ENCODE results near the gene FBXL16.
A peak's percentile ranks its signal among the peaks of the same experiment; 100 is the strongest.

The FBXL16 gene

GRCh38 chr16:710500-711075, 5.0 kb upstream of the FBXL16 start:
- no peak for DNase-seq (ENCODE audit: low read depth in 1 of 2, low spot score in 1 of 2)

DNA sequence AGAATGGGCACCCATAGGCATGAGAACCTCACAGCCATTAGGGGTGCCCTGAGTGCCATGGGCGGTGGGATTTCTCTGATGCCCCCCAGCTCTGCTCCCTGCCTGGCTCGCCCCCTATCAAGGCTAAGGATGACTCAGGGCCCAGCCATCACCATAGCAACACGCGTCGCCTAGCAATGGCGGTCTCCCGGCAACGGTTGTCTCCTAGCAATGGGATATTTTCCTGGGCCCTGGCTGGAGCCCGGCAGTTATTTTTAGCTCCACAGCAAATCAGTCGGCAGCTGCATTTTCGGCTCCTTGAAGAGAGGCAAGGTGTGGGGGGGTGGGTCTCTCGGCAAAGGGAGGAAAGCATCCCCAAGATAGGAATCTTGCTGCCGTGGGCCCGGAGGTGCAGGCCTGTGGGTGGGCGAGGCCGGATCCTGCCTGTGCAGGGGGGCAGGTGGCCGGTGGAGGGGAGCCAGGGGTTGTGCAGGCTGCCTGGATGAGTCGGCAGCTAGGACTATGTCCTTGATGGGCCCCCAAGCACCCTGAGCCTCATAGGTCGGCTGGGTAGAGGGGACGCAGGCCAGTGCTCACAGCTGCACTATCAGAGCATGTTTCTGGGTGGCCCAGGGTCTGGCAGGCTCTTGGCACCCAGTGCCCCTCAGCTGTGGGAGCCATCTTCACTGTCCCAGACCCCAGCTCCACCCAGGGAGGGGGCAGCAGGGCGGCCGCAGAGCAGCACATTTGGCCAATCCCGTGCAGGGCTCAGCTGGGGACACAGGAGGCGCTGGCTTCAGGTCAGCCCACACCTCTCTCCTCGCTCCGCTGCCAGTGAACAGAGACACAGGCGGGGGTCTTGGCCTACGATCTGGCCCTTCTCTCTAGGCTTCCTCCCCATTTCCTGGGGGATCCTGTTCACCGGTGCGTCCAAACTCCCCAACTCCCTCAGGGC, 4.2 kb upstream of the FBXL16 start:
- no peak for DNase-seq (ENCODE audit: low read depth in 1 of 2, low spot score in 1 of 2)

DNA sequence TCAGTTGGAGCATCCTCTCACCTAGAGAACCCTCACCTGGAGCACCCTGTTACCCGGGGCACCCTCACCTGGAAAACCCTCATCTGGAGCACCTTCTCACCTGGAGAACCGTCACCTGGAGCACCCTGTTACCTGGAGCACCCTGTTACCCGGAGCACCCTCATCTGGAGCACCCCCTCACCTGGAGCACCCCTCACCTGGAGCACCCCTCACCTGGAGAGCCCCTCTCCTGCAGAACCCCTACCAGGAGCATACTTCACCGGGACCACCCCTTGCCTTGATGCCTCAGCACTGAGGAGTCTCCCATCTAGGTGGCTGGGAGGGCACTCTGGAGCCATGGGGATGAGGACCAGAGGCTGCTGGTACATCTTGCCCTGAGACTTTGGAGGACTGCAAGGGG, 3.4 kb upstream of the FBXL16 start:
- DNase-seq (ENCODE audit: low read depth in 1 of 2, low spot score in 1 of 2), result no peak

GRCh38 chr16:708019-708418, 2.4 kb upstream of the FBXL16 start:
- DNase-seq (ENCODE audit: low read depth in 1 of 2, low spot score in 1 of 2), result no peak

DNA sequence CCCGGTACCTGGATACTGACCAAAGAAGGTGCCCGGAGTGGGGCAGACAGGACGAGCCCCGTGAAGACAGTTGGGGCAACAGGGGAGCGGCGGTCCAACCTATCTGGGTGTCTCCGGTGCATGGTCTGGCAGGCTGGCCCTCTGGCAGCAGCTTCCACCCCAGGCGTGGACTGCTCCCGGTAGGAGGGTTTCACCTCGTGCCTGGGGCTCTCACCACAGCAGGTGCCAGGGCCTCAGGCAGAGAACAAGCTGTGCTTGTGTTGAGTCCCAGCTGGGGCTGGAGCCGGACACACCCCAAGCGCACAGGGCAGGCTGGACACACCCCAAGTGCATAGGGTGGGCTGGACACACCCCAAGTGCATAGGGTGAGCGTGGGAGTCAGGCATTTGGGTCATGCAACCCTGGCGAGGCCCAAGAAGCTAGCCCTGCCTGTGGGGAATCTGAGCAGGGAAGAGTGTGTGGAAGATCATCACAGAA, 1.5 kb upstream of the FBXL16 start:
- no peak for DNase-seq (ENCODE audit: low read depth in 1 of 2, low spot score in 1 of 2)

DNA sequence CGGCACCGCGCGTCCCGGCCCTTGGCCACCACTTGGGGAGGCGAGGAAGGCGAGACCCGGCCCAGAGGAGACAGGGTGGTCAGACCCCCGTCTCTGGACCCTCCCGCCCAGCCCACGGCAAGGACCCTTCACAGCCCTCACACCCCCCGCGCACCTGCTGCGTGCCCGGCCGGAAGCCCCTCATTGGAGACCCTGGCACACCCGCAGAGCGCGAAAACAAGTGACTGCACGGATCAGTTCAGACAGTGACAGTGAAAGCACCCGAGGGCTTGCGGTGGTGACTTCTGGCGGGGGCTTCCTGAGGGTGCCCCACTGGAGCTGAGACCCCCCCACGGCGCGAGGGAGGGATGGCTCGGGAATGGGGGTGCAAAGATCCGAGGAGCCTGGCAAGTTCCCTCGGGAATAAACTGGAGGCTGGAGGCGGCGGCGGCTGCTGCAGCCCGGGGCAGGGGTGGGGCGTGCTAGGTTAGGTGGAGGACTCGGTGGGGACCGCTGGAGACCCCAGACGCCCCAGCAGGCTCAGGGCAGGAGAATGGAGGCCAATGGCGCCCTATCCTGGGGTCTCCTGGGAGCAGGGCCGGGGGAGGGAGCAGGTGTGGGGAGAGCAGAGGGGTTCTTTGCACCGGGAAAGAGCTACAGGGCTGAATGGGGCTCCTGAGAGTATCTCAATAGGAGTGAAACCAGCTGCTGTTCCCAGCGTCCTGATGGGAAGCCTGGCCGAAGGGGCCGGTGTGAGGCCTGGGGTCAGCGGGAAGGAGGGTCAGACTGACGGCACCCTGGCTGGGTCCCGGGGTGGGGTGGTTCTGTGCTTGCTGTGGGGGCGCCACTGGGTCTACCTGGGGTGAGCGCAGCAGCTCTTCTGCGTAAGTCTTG, 824 bp upstream of the FBXL16 start:
- no peak for DNase-seq (ENCODE audit: low read depth in 1 of 2, low spot score in 1 of 2)

DNA sequence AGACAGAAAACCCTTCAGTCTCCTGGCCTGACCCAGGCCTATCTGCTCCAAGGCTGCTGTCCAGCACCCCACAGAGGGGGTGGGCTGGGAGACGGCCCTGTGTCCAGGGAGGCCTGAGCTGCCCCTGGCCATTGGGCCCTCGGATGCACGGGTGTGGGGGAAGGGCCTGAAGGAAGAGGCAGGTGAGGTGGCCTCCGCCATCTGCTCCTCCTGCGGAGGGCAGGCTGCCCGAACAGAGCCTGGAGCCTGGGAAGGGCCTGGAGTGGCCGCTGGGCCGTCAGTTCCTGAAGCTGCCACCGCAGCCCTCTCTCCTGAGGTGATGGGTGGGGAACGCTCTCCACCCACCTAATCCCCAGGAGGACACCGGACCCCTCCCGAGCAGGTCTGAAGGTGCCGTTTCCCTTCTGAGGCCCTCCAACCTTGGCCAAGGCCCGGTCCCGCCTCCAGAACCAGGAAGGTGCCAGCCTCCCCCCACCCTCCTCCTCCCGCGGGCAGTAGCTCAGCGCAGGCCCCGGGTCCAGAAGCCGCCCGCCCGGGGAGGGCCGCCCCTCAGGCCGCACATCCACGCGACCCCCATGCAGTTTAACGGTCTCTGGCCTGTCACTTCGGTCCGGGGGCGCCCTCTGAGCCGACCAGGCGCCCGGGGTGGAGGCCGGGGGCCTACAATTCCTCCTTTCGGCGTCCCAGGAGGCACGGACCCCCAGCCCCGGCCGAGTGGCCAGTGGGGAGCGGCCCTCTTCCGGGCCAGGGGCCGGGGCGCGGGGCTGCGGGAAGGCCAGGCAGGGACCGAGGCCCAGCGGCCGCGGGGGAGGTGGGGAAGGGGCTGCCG, 835 bp downstream of the FBXL16 start:
- DNase-seq (ENCODE audit: low read depth in 1 of 2, low spot score in 1 of 2), result no peak

- no peak for DNase-seq (ENCODE audit: low read depth in 1 of 2, low spot score in 1 of 2)
Observed at GRCh38 chr16:704047-704446, 1.6 kb downstream of the FBXL16 start.

GRCh38 chr16:703406-703805, 2.2 kb downstream of the FBXL16 start:
- DNase-seq (ENCODE audit: low read depth in 1 of 2, low spot score in 1 of 2), result no peak

GRCh38 chr16:702341-702740, 3.3 kb downstream of the FBXL16 start:
- DNase-seq (ENCODE audit: low read depth in 1 of 2, low spot score in 1 of 2), result no peak

GRCh38 chr16:700684-701584, 4.7 kb downstream of the FBXL16 start:
- no peak for DNase-seq (ENCODE audit: low read depth in 1 of 2, low spot score in 1 of 2)

DNA sequence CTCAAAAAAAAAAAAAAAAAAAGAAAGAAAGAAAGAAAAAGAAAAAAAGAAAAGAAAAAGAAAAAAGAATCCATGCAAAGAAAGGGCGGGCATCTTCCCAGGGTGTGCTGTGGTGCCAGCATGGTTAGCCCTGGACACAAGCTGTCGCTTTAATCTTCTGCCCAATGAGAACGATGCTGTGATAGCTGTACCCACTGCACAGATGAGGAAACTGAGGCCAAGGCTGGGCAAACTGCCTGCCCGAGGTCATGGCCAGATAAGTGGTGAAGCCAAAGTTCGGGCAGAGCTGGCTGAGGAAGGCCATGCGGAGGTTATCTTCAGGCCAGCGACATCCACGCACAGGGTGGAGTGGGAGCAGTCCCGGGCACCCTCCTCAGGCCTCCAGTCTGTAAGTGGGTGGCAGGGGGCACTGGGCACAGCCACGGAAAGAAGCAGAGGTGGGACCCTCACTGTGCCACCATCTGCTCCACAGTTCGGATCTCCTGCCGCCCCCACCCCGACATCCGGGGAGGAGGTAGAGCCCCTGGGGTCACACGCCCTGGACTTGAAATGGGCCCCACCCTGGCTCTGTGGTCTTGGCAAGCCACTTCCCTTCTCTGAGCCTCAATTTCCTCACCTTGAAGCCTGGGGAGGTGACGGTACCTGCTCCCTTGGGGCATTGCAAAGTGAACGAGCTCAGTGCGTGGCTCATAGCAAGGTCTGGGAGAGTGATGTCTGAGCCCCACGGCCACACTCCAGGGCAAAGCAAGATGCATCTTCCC, 6.5 kb downstream of the FBXL16 start:
- DNase-seq (ENCODE audit: low read depth in 1 of 2, low spot score in 1 of 2), result no peak

DNA sequence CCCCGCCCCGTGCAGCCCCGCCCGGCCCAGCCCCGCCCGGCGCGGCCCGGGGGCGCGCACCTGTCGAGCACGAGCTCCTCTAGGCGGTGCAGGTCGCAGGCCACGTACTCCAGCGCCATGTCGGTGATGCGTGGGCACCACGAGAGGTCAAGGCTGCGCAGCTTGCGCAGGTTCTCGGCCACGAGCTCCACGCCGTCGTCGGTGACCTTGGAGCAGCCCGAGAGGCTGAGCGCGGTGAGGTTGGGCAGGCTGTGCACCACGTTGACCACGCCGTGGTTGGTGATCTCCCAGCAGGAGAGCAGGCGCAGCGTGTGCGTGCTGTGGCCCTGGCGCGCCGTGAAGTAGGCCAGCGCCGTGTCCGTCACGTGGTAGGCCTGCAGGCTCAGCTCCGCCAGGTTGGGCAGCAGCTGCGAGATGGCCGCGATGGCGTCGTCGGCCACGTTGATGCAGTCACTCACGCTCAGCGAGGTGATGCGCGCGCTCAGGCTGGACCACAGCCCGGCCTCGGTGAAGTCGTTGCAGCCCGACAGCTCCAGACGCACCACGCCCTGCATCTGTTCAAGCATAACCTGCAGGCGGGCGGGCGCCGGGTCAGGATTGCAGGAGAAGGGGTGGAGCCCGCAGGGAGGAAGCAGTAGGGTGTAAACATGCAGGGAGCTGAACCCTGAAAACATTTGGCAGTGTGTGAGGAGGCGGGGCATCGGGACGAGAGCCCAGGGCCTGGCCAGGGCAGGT, 10.1 kb downstream of the FBXL16 start:
- peak; percentile 45 to 66 for DNase-seq (ENCODE audit: low read depth in 1 of 2, low spot score in 1 of 2)

- DNase-seq (ENCODE audit: low read depth in 1 of 2, low spot score in 1 of 2), result no peak
Observed at GRCh38 chr16:694863-695354, 10.7 kb downstream of the FBXL16 start.

GRCh38 chr16:694187-694862, 11.3 kb downstream of the FBXL16 start:
- DNase-seq (ENCODE audit: low read depth in 1 of 2, low spot score in 1 of 2), result no peak

GRCh38 chr16:693766-694165, 11.8 kb downstream of the FBXL16 start:
- DNase-seq (ENCODE audit: low read depth in 1 of 2, low spot score in 1 of 2), result no peak

DNA sequence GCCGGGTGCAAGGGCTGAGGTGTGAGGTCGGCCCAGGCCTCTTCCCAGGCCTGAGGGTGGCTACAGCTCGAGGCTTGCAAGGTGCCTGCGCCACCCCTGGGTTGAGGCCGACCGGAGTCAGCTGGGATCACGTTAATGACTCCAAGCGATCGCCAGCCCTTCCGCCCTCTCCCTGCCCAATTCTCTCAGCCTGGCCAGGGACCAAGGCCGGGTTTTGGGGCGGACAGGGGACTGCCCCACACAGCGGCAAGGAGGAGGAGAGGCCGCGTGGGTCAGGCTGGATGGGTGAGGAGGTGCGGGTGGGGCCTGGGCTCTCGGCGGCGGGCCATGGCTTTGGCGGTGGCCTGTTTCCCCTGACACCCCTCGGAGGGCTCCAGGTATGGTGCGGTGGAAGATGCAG, 12.2 kb downstream of the FBXL16 start:
- no peak for DNase-seq (ENCODE audit: low read depth in 1 of 2, low spot score in 1 of 2)
